Chondrocyte (in vitro differentiated cells): ENCODE measurements around the gene PLEKHA3. TPM values are rescaled to one million over a fixed set of nuclear protein-coding genes. Genes with fewer than 3 reads are reported as not detected.

Source experiments
- DNase-seq: peaks from one replicate; pipeline ENCODE4 v3.0.0; 2021; ENCODE audit warnings: mixed read lengths, low spot score
- H3K27ac Mint-ChIP-seq: one replicate; pipeline ENCODE4 v1.8.0; 2021; ENCODE audit warnings: mild to moderate bottlenecking, moderate library complexity, mixed read lengths; ENCODE audit not compliant: unreplicated experiment
- H3K27me3 Mint-ChIP-seq: 2 replicates; pipeline ENCODE4 v1.8.0; 2021; ENCODE audit warnings: low read depth, mixed read lengths
- H3K36me3 Mint-ChIP-seq: 2 replicates; pipeline ENCODE4 v1.8.0; 2021; ENCODE audit warnings: low read depth, mixed read lengths
- H3K4me1 Mint-ChIP-seq: 2 replicates; pipeline ENCODE4 v1.8.0; 2021; ENCODE audit warnings: low read depth, mild to moderate bottlenecking, mixed read lengths
- H3K4me3 Mint-ChIP-seq: one replicate; pipeline ENCODE4 v1.8.0; 2021; ENCODE audit warnings: mild to moderate bottlenecking, moderate library complexity, mixed read lengths; ENCODE audit not compliant: unreplicated experiment
- H3K9me3 Mint-ChIP-seq: 2 replicates; pipeline ENCODE4 v1.8.0; 2021; ENCODE audit warnings: low read depth, mixed read lengths
- total RNA-seq: library from RNA; stranded (reverse); gene quantifications from 3 replicates; pipeline ENCODE4 v1.2.1, GENCODE V29; 2021
- TF ChIP-seq, protein P1 (sequence below): fragments of 200-600 bp; sonication (generic); IDR thresholded peaks from 2 replicates; pipeline ENCODE4 v1.5.0; 2021; ENCODE audit warnings: antibody characterized with exemption, mild to moderate bottlenecking, moderate library complexity

The PLEKHA3 gene
- total RNA-seq, 1 donor from 2014 or later, result 39.4 TPM

DNA sequence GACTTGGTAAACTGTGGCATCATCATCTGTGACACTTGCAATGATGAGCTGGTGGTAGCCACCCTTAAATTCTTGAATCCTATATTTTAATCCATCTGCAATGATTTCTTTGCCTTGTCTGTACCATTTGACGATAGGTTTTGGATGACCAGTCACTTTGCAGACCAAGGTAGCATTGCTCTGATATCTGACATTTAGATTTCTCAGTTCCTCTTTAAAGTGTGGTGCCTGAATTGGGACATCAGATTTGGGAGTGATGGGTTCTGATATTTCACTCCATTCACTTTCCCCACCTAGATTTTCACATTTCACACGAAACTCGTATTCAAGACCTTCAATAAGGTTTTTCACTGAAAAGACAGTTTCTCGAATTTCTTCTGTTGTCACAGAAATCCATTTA lies 55.8 kb downstream of the PLEKHA3 start:
- peaks cover 2% of the 10 kb centered on the region for H3K9me3 Mint-ChIP-seq
- H3K27me3 Mint-ChIP-seq, result no peaks in the 10 kb centered on the region
- H3K4me3 Mint-ChIP-seq, result no peak overlapping the region
- H3K36me3 Mint-ChIP-seq, result peaks cover 37% of the 10 kb centered on the region
- TF ChIP-seq, protein P1, sequence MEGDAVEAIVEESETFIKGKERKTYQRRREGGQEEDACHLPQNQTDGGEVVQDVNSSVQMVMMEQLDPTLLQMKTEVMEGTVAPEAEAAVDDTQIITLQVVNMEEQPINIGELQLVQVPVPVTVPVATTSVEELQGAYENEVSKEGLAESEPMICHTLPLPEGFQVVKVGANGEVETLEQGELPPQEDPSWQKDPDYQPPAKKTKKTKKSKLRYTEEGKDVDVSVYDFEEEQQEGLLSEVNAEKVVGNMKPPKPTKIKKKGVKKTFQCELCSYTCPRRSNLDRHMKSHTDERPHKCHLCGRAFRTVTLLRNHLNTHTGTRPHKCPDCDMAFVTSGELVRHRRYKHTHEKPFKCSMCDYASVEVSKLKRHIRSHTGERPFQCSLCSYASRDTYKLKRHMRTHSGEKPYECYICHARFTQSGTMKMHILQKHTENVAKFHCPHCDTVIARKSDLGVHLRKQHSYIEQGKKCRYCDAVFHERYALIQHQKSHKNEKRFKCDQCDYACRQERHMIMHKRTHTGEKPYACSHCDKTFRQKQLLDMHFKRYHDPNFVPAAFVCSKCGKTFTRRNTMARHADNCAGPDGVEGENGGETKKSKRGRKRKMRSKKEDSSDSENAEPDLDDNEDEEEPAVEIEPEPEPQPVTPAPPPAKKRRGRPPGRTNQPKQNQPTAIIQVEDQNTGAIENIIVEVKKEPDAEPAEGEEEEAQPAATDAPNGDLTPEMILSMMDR, result no peak
- no peak overlapping the region for H3K27ac Mint-ChIP-seq
- no peak for DNase-seq
- no peaks in the 10 kb centered on the region for H3K4me1 Mint-ChIP-seq

DNA sequence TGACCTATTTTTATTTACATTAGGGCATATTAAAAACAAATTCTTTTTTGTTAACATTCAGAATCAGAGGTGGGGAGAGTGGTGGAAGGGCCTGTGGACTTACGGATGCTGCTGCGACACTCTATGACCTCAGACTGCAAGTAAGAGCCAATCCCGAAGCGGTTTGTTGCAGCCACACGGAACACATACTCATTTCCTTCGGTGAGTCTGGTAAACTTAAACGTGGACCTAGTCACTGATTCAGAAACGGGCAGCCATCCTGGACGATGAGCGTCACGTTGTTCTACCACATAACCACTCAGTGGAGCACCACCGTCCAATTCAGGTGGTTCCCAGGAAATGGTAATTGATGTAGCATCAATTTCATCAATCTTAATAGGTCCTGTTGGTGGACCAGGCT lies 61.9 kb downstream of the PLEKHA3 start:
- TF ChIP-seq, protein P1, result no peak
- H3K36me3 Mint-ChIP-seq, result peaks cover 41% of the 10 kb centered on the region
- no peaks in the 10 kb centered on the region for H3K4me1 Mint-ChIP-seq
- no peak overlapping the region for H3K27ac Mint-ChIP-seq
- no peak for DNase-seq
- H3K9me3 Mint-ChIP-seq, result no peaks in the 10 kb centered on the region
- no peak overlapping the region for H3K4me3 Mint-ChIP-seq
- no peaks in the 10 kb centered on the region for H3K27me3 Mint-ChIP-seq

DNA sequence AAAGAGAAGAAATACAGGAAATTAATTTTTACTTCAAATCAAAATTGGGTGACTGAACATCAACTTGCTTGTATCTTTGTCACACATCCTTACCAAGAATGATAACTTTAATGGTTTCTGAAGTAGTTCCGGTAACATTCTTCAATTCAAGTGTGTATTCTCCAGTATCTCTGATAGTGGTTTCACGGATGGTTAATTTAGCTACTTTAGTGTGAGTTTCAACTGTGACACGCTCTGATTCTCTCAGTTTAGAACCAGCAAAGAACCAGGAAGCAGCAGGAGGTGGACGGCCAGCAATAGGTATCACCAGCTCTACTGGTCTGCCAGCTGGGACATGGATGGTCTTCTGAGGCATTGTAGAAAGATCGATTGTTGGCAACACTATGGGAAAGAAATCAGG lies 62.3 kb downstream of the PLEKHA3 start:
- H3K36me3 Mint-ChIP-seq, result peaks cover 43% of the 10 kb centered on the region
- no peak overlapping the region for H3K4me3 Mint-ChIP-seq
- H3K4me1 Mint-ChIP-seq, result no peaks in the 10 kb centered on the region
- H3K27ac Mint-ChIP-seq, result no peak overlapping the region
- no peak for DNase-seq
- H3K27me3 Mint-ChIP-seq, result no peaks in the 10 kb centered on the region
- H3K9me3 Mint-ChIP-seq, result peaks cover 2% of the 10 kb centered on the region
- TF ChIP-seq, protein P1, result no peak

DNA sequence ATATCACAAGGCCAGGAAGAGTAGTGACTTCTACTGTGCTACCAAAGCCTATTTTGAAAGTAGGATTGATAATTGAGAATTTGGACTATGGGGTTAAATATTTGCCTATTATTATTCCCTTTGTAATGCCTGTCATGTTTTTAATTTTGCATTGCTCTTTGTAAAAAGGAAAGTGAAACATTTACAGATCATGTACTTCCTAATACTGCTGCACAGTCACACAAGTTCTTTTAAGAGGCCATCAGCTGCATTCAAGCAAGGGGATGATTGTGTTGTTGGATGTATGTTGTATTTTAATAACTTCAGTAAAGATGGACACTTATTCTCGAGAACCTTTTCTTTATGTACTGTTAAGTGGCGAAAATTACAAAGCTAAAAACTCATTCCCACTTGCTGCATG lies 70.1 kb downstream of the PLEKHA3 start:
- DNase-seq, result no peak
- Mint-ChIP-seq H3K27me3 (no peaks in the 10 kb centered on the region), H3K36me3 (peaks cover 29% of the 10 kb centered on the region), H3K4me1 (peaks cover 14% of the 10 kb centered on the region), H3K4me3 (no peak overlapping the region), H3K27ac (no peak overlapping the region), H3K9me3 (peaks cover 4% of the 10 kb centered on the region)
- TF ChIP-seq, protein P1, result no peak

DNA sequence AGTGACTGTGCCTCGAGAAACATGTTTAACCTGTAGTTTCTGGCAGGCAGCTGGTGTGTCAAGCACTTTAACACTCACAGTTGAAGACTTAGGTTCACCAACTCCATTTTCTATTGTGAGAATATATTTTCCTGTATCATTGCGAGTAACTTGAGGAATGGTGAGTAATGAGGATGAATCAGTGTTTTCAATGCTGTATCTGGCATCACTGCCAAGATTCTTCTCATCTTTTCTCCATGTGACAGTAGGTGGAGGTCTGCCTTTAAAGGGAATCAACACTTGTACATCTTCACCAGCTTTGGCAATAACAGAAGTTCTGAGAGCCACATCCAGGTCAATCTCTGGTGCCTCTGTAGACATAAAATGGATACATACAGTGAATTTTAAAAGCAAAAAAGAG lies 72.8 kb downstream of the PLEKHA3 start:
- H3K4me3 Mint-ChIP-seq, result no peak overlapping the region
- H3K27ac Mint-ChIP-seq, result peak overlapping the region; percentile 68
- no peak for DNase-seq
- peaks cover 14% of the 10 kb centered on the region for H3K4me1 Mint-ChIP-seq
- H3K36me3 Mint-ChIP-seq, result peaks cover 15% of the 10 kb centered on the region
- TF ChIP-seq, protein P1, result no peak
- H3K9me3 Mint-ChIP-seq, result no peaks in the 10 kb centered on the region
- H3K27me3 Mint-ChIP-seq, result no peaks in the 10 kb centered on the region

Other genes starting within 250 kb of the PLEKHA3 start
- gene PRKRA, start 29.3 kb upstream of the PLEKHA3 start, total RNA-seq, result 42.8 to 48.8 TPM (median 48.8 TPM) in 3 replicates
- 3.7 to 6.6 TPM (median 4.2 TPM) in 3 replicates for gene PJVK, start 29.1 kb upstream of the PLEKHA3 start, total RNA-seq
- gene FKBP7, start 1.9 kb upstream of the PLEKHA3 start, total RNA-seq, result 41.7 to 62.5 TPM (median 44.3 TPM) in 3 replicates